Panc1 (cell line): ENCODE measurements around the gene NOP56.

Experiments used
- SIN3A ChIP-seq: IDR thresholded peaks from 2 replicates; pipeline ENCODE4 v1.6.1; 2012; ENCODE audit warnings: low read depth, mild to moderate bottlenecking, low read length, moderate library complexity, borderline replicate concordance; ENCODE audit not compliant: insufficient read depth
- TF ChIP-seq, protein P1 (sequence below): fragments of 450-650 bp; IDR thresholded peaks from 2 replicates; pipeline ENCODE4 v1.5.1; 2017; ENCODE audit warnings: mild to moderate bottlenecking

DNA sequence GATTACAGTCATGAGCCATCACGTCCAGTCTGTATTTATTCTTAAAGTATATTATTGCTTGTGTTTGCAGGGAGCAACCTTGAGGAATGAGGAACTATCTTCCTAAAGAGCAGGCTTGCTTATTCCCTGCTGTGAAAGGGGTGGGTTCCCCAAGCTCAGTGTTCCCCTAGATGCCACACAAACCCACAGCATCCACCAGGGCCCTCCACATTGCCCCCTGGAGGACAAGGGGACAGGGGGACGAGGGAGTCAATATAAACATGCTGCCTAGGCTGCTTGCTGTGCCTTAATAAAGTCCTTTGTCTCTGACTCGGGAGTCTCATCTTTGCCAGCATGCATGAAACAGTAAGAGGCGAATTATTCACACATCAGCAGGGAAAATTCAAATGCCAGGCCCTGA is 19.5 kb downstream of the NOP56 start:
- TF ChIP-seq, protein P1, sequence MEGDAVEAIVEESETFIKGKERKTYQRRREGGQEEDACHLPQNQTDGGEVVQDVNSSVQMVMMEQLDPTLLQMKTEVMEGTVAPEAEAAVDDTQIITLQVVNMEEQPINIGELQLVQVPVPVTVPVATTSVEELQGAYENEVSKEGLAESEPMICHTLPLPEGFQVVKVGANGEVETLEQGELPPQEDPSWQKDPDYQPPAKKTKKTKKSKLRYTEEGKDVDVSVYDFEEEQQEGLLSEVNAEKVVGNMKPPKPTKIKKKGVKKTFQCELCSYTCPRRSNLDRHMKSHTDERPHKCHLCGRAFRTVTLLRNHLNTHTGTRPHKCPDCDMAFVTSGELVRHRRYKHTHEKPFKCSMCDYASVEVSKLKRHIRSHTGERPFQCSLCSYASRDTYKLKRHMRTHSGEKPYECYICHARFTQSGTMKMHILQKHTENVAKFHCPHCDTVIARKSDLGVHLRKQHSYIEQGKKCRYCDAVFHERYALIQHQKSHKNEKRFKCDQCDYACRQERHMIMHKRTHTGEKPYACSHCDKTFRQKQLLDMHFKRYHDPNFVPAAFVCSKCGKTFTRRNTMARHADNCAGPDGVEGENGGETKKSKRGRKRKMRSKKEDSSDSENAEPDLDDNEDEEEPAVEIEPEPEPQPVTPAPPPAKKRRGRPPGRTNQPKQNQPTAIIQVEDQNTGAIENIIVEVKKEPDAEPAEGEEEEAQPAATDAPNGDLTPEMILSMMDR = no peak; the same call in 1 of the 2 replicates
- no peak for TF ChIP-seq SIN3A
